Epithelial cell of umbilical artery (primary cell): ENCODE measurements around the gene PCDHB6. TPM values are rescaled to one million over a fixed set of nuclear protein-coding genes. Genes with fewer than 3 reads are reported as not detected.

Experiments
- total RNA-seq: library from RNA; depleted of rRNA; stranded (reverse); fragments of >200 nt; gene quantifications from 2 replicates; pipeline ENCODE4 v1.2.3, GENCODE V29; 2014

PCDHB6 gene
- not detected in 2 replicates for total RNA-seq

DNA sequence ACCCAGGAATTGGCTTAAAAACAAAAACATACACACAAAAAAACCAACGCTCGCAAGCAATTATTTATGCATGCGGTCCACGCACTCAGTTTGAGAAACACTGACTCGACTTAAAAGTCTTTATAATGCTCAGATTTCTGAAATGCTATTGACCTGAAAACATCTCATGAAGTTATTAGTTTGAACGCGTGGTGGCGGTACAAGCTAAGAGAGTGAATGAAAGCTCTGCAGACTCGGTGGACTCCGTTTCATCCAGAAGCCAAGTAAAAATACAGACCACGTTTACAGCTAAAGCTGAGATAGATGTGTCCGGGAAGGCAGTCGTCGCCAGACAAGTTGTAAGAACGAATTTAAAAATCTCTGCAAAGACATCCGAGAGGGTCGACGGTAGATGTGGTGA lies at the start of gene PCDHB6:
Gene PCDHB6, plus strand, starts transcription at position 246 of the 400 bp plus-strand sequence. CDS start 201 bp downstream, outside the sequence.

DNA sequence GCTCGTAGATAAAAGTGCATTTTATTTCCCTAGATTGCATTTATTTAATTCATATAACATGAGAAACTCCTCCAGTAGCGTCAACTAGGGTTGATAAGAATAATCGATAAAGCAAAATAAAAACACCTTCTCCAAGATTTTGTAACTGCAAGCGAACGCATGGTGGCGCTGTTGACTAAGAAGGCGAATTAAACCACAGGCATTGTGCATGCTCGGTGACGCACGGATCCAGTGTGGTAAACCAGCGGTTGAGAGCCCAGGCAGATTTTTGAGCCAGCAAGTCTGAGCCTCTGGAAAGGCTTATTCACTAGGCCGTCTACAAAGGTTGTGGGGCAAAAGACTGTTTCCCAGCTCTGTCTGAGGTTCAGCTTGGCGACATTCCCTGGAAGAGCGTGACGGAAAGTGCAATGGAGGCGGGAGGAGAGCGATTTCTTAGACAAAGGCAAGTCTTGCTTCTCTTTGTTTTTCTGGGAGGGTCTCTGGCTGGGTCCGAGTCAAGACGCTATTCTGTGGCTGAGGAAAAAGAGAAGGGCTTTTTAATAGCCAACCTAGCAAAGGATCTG lies 49.5 kb upstream of the PCDHB6 start, which contains the start of gene PCDHB3:
Gene PCDHB3, plus strand, starts transcription at position 231 of the 563 bp plus-strand sequence. Its CDS starts 177 bp downstream, at position 408.

GRCh38 chr5:141121563-141121962 lies 28.3 kb upstream of the PCDHB6 start, which contains the start of gene PCDHB4:
TSS of gene PCDHB4 (plus strand) at chr5:141121818. CDS start at chr5:141121999, 181 bp downstream.

DNA sequence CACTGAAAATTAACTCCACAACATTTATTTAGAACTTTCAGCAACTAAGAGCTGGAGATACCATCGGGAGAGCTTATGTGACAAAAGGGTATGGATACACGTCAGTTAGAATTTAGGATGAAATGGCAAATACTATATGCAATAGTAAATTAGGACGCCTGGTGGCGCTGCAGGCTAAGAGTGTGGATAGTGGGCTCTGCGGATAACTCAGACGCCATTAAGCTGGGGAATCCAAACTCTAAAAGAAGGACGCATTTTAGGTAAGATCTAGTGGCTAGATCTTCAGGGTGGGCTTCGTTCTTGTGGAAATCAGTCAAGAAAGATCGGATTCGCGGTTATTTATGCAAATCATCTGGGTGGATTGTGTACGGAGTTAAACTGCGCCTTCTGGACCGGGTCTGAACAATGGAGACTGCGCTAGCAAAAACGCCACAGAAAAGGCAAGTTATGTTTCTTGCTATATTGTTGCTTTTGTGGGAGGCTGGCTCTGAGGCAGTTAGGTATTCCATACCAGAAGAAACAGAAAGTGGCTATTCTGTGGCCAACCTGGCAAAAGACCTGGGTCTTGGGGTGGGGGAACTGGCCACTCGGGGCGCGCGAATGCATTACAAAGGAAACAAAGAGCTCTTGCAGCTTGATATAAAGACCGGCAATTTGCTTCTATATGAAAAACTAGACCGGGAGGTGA lies 14.7 kb upstream of the PCDHB6 start, which contains the start of gene PCDHB5:
Gene PCDHB5, plus strand, starts transcription at position 177 of the 688 bp plus-strand sequence. Its CDS starts 229 bp downstream, at position 406.

GRCh38 chr5:141172381-141173204 lies 22.7 kb downstream of the PCDHB6 start, which contains the start of gene PCDHB7:
TSS of gene PCDHB7 (plus strand) at chr5:141172644. CDS start at chr5:141172836, 192 bp downstream.

DNA sequence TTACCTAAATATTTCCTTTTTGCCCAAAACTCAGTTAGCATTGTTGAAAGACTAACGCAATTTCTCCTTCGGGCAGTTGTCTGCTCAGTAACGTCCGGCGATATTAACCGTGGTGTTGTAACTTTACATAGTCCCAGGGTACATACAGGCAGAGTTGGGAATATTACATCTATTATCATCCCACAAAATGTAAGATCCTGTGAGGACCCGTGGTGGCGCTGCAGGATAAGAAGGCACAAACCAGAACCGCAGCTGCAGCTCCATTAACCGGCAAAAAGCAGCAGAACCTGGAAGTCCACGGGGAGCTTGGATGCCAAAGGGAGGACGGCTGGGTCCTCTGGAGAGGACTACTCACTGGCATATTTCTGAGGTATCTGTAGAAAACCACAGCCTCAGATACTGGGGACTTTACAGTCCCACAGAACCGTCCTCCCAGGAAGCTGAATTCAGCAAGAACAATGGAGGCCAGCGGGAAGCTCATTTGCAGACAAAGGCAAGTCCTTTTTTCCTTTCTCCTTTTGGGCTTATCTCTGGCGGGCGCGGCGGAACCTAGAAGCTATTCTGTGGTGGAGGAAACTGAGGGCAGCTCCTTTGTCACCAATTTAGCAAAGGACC lies 27.8 kb downstream of the PCDHB6 start, which contains the start of gene PCDHB8:
Gene PCDHB8, plus strand, starts transcription at position 214 of the 615 bp plus-strand sequence. Its CDS starts 245 bp downstream, at position 459.

DNA sequence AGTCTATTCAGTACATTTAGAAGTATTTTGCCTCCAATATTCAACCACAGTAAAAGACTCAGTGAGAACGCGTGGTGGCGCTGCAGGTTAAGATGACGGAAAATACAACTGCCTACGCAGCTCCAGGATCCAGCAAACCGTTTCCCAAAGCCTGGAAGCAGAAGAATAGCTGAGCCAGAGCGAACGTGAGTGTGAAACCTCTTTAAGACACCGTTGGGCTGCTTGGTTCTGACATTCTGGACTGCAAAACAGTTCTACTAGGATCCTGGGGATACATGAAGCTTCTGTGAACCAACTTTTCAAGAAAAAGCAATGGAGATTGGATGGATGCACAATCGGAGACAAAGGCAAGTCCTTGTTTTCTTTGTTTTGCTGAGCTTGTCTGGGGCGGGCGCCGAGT lies 32.4 kb downstream of the PCDHB6 start, which contains the start of gene PCDHB16:
Gene PCDHB16, plus strand, starts transcription at position 140 of the 400 bp plus-strand sequence. Its CDS starts 173 bp downstream, at position 313.

DNA sequence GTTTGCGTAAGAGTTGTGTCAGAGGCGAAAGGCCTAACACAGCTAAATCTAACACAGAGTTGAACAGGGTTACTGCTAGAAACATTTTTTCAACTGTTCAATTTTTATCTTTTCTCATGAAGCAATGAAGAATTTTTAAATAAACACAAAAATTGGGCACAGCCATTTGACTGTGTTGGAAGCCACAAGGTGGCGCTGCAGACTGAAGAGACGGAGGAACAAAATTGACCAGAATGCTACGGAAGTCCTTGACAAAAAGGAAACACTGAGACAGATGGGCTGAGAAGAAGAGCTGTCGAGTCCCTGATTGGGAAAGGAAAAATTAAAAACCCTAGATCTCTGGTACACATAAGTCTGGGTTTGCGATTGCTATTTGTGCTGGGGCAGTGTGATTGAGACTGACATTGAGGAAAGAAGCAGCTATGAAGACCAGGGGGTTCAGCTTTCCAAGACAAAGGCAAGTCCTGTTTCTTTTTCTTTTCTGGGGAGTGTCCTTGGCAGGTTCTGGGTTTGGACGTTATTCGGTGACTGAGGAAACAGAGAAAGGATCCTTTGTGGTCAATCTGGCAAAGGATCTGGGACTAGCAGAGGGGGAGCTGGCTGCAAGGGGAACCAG lies 37.1 kb downstream of the PCDHB6 start, which contains the start of gene PCDHB9:
Gene PCDHB9, plus strand, starts transcription at position 265 of the 616 bp plus-strand sequence. Its CDS starts 158 bp downstream, at position 423.

GRCh38 chr5:141192110-141192725 lies 42.4 kb downstream of the PCDHB6 start, which contains the start of gene PCDHB10:
TSS of gene PCDHB10 (plus strand) at chr5:141192353. CDS start at chr5:141192553, 200 bp downstream.

GRCh38 chr5:141199359-141200235 lies 49.7 kb downstream of the PCDHB6 start, which contains the start of gene PCDHB11:
TSS of gene PCDHB11 (plus strand) at chr5:141199627. CDS start at chr5:141199775, 148 bp downstream.

Other genes with a start within 250 kb of the PCDHB6 start
- under 0.01 TPM in 1 of 2 replicates, not detected in the other for gene PCDHAC1, start 223.8 kb upstream of the PCDHB6 start, total RNA-seq
- under 0.01 and 0.30 TPM in 2 replicates for gene PCDHAC2, start 183.6 kb upstream of the PCDHB6 start, total RNA-seq
- gene PCDHB1, start 98.7 kb upstream of the PCDHB6 start, total RNA-seq = not detected in 2 replicates
- gene PCDHB2, start 55.4 kb upstream of the PCDHB6 start, total RNA-seq = under 0.01 and 0.32 TPM in 2 replicates
- gene PCDHB3, start 49.6 kb upstream of the PCDHB6 start, total RNA-seq = under 0.01 TPM in 1 of 2 replicates, not detected in the other
- under 0.01 and 0.15 TPM in 2 replicates for gene PCDHB4, start 28.2 kb upstream of the PCDHB6 start, total RNA-seq
- under 0.01 and 0.46 TPM in 2 replicates for gene PCDHB5, start 14.9 kb upstream of the PCDHB6 start, total RNA-seq
- gene PCDHB7, start 22.6 kb downstream of the PCDHB6 start, total RNA-seq = under 0.01 TPM in 1 of 2 replicates, not detected in the other
- gene PCDHB8, start 27.7 kb downstream of the PCDHB6 start, total RNA-seq = under 0.01 and 0.15 TPM in 2 replicates
- under 0.01 TPM in 2 replicates for gene PCDHB16, start 32.3 kb downstream of the PCDHB6 start, total RNA-seq
- 0.15 TPM in 1 of 2 replicates, not detected in the other for gene PCDHB9, start 37.1 kb downstream of the PCDHB6 start, total RNA-seq
- gene PCDHB10, start 42.3 kb downstream of the PCDHB6 start, total RNA-seq = 0.30 and 0.32 TPM in 2 replicates
- gene PCDHB11, start 49.6 kb downstream of the PCDHB6 start, total RNA-seq = under 0.01 and 0.15 TPM in 2 replicates
- gene PCDHB12, start 58.7 kb downstream of the PCDHB6 start, total RNA-seq = under 0.01 TPM in 1 of 2 replicates, not detected in the other
- gene PCDHB13, start 63.9 kb downstream of the PCDHB6 start, total RNA-seq = 0.15 and 0.65 TPM in 2 replicates
- gene PCDHB14, start 73.3 kb downstream of the PCDHB6 start, total RNA-seq = 0.61 and 0.65 TPM in 2 replicates
- 0.32 and 0.46 TPM in 2 replicates for gene PCDHB15, start 95.3 kb downstream of the PCDHB6 start, total RNA-seq
- gene SLC25A2, start 154.0 kb downstream of the PCDHB6 start, total RNA-seq = 0.15 TPM in 1 of 2 replicates, not detected in the other
- gene TAF7, start 170.7 kb downstream of the PCDHB6 start, total RNA-seq = 76.7 and 85.6 TPM in 2 replicates
- gene PCDHGA1, start 180.5 kb downstream of the PCDHB6 start, total RNA-seq = under 0.01 and 0.32 TPM in 2 replicates
- gene PCDHGA2, start 188.7 kb downstream of the PCDHB6 start, total RNA-seq = 0.46 and 0.65 TPM in 2 replicates
- 0.15 and 0.32 TPM in 2 replicates for gene PCDHGA3, start 193.8 kb downstream of the PCDHB6 start, total RNA-seq
- under 0.01 and 0.65 TPM in 2 replicates for gene PCDHGB1, start 200.0 kb downstream of the PCDHB6 start, total RNA-seq
- gene PCDHGA4, start 205.0 kb downstream of the PCDHB6 start, total RNA-seq = 1.7 and 1.9 TPM in 2 replicates
- 0.46 and 0.65 TPM in 2 replicates for gene PCDHGB2, start 209.9 kb downstream of the PCDHB6 start, total RNA-seq
- 0.30 and 0.32 TPM in 2 replicates for gene PCDHGA5, start 214.1 kb downstream of the PCDHB6 start, total RNA-seq
- gene PCDHGB3, start 220.2 kb downstream of the PCDHB6 start, total RNA-seq = 0.46 and 1.3 TPM in 2 replicates
- 0.76 and 0.97 TPM in 2 replicates for gene PCDHGA6, start 223.8 kb downstream of the PCDHB6 start, total RNA-seq
- gene PCDHGA7, start 232.7 kb downstream of the PCDHB6 start, total RNA-seq = 0.65 and 0.91 TPM in 2 replicates
- gene PCDHGB4, start 237.6 kb downstream of the PCDHB6 start, total RNA-seq = 4.9 and 10.1 TPM in 2 replicates
- 0.46 and 0.97 TPM in 2 replicates for gene PCDHGA8, start 242.6 kb downstream of the PCDHB6 start, total RNA-seq
- 6.1 and 9.1 TPM in 2 replicates for gene PCDHGB5, start 247.9 kb downstream of the PCDHB6 start, total RNA-seq